Activated CD8-positive, alpha-beta memory T cell treated with anti-CD3 and anti-CD28 coated beads, Interleukin-2, amount 10 ng/mL, durations not matched to agents 7 days and 5 days (primary cell): ENCODE data around the gene FGF12. TPM values are rescaled to one million over a fixed set of nuclear protein-coding genes. Genes with fewer than 3 reads are reported as not detected.
"Not testable (repeated sequence)": the region's sequence is repeated elsewhere in the genome, so short reads cannot be mapped to it uniquely, and the experiment has no call there.

Experiments
- ATAC-seq: fragments of 150-1000 bp; cut with Tn5 transposase; one replicate; pipeline ENCODE4 v1.10.0; 2021; ENCODE audit warnings: moderate library complexity
- CTCF ChIA-PET: fragments of 350-600 bp; sonication (Branson Sonifier 250); formaldehyde crosslinking; loops from one replicate; lab custom pipeline; 2021; ENCODE audit warnings: antibody characterized with exemption; lab: Charles Lee
- DNase-seq: peaks from one replicate; pipeline ENCODE4 v3.0.0-alpha.2; 2020
- H3K27ac Mint-ChIP-seq: one replicate; pipeline ENCODE4 v1.8.0; 2021; ENCODE audit warnings: mild to moderate bottlenecking, mixed read lengths
- H3K27me3 Mint-ChIP-seq: one replicate; pipeline ENCODE4 v1.8.0; 2021; ENCODE audit warnings: mixed read lengths
- H3K36me3 Mint-ChIP-seq: one replicate; pipeline ENCODE4 v1.8.0; 2021; ENCODE audit warnings: mild to moderate bottlenecking, mixed read lengths
- H3K4me1 Mint-ChIP-seq: one replicate; pipeline ENCODE4 v1.8.0; 2021; ENCODE audit warnings: mixed read lengths
- H3K4me3 Mint-ChIP-seq: one replicate; pipeline ENCODE4 v1.8.0; 2021; ENCODE audit warnings: mild to moderate bottlenecking, moderate library complexity, mixed read lengths
- H3K9me3 Mint-ChIP-seq: one replicate; pipeline ENCODE4 v1.8.0; 2022; ENCODE audit warnings: low read depth, mixed read lengths
- total RNA-seq, 2 experiments: library from RNA; stranded (reverse); gene quantifications; one replicate each; pipeline ENCODE4 v1.2.3, GENCODE V29; 2021

Gene FGF12
- total RNA-seq, result not detected

DNA sequence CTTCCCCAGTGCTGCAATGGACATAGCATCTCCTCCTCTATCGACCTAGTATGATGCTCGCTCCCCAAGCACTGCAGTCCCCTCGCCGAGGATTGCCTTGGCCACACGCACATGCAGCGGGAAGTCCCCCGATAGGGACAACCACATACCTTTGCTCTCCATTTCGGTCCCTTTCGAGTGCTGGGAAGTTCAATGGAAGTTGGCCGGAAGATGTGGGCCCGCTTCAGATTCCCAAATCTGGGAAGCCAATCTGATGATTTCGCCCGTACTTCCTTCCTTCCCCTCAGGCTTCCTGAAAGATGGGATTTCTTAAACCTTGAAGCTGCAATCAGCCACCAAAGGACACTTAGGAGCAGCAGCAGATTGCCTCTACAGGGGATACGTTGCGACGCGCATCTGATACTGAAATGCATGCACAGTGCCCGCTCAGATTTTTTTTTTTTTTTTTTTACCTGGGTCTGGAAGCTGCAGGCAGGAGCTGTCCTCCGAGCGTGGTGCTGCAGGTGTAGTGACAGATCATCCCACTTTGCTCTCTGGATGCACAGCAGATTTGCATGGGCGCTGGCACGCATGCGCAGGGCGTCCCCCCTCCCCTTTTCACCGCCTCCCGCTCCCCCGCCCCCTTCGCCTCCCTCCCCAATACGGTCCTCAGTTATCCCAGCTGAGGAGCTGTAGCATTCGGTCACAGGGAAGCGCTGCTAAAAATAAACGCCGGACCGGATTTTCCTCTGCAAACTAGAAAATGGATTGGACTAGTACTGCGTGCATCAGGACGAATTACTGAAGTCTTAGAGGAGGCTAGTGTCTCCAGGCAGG is at the start of gene FGF12:
Gene FGF12 (minus strand): TSS at position 510 of the 816 bp plus-strand sequence.
- Mint-ChIP-seq H3K4me1 (no peaks in the 10 kb centered on the region), H3K27me3 (peaks cover 12% of the 10 kb centered on the region), H3K36me3 (no peaks in the 10 kb centered on the region), H3K9me3 (no peaks in the 10 kb centered on the region), H3K27ac (no peak within 1 kb of the TSS), H3K4me3 (no peak within 1 kb of the TSS)
- ATAC-seq (no peak), DNase-seq (no peak)
- CTCF ChIA-PET, result no interaction called here

DNA sequence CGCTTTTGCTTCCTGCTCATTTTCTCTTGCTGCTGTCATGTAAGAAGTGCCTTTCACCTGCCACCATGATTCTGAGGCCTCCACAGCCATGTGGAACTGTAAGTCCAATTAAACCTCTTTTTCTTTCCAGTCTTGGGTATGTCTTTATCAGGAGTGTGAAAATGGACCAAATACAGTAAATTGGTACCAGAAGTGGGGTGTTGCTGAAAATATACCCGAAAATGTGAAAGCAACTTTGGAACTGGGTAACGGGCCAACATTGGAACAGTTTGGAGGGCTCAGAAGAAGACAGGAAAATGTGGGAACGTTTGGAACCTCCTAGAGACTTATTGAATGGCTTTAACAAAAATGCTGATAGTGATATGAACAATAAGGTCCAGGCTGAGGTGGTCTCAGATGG is 47.0 kb upstream of the FGF12 start:
- H3K27me3 Mint-ChIP-seq, ATAC-seq, H3K36me3 Mint-ChIP-seq, CTCF ChIA-PET, H3K4me1 Mint-ChIP-seq, H3K27ac Mint-ChIP-seq, DNase-seq, H3K4me3 Mint-ChIP-seq, H3K9me3 Mint-ChIP-seq: not testable (repeated sequence)

DNA sequence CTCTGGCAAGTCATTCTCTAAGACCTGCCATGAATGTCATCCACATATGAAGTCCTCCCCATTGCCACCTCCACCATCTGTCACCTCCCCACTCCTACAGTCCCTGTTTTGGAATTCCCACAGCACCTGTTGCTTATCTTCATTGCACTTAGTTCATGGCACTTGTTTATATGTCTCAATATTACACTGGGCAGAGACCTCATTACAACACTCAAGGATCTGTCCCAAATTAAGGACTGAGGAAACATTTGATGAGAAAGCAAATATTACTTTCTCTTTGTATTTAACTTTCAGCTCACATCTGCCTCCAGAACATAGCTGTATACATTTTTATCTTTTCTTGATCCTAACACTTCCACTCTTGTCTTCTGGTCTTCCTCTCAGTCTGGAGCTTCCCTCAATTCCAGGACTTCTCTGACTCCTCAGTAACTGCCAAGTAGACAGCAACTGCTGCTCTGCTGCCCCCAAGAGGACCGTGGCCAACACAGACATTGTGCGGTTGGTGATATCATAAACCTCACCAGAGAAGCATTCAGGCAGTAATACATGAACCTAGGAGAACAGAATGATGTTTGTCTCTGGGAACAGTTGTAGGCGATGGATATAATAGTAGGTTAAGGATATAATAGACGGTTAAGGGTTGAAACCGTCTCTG is 45.0 kb upstream of the FGF12 start:
- Mint-ChIP-seq H3K4me1 (no peaks in the 10 kb centered on the region), H3K27ac (no peak overlapping the region), H3K9me3 (peaks cover 9% of the 10 kb centered on the region), H3K36me3 (peaks cover 2% of the 10 kb centered on the region), H3K4me3 (no peak overlapping the region), H3K27me3 (no peaks in the 10 kb centered on the region)
- ATAC-seq, result no peak
- no peak for DNase-seq
- CTCF ChIA-PET, result no interaction called here

DNA sequence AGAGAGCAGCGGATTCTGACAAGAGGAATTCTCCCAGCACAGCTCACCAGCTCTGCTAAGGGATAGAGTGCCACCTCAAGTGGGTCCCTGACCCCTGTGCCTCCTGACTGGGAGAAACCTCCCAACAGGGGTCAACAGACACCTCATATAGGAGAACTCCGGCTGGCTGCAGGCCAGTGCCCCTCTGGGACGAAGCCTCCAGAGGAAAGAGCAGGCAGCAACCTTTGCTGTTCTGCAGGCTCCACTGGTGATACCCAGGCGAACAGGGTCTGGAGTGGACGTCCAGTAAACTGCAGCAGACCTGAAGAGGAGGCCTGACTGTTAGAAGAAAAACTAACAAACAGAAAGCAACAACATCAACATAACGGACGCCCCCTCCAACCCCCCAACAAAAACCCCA is 31.3 kb upstream of the FGF12 start:
- H3K27ac Mint-ChIP-seq, result no peak overlapping the region
- H3K27me3 Mint-ChIP-seq, result no peaks in the 10 kb centered on the region
- no peaks in the 10 kb centered on the region for H3K36me3 Mint-ChIP-seq
- no peak overlapping the region for H3K4me3 Mint-ChIP-seq
- CTCF ChIA-PET, result no interaction called here
- H3K4me1 Mint-ChIP-seq, result no peaks in the 10 kb centered on the region
- DNase-seq (no peak), ATAC-seq (no peak)
- H3K9me3 Mint-ChIP-seq, result no peaks in the 10 kb centered on the region

DNA sequence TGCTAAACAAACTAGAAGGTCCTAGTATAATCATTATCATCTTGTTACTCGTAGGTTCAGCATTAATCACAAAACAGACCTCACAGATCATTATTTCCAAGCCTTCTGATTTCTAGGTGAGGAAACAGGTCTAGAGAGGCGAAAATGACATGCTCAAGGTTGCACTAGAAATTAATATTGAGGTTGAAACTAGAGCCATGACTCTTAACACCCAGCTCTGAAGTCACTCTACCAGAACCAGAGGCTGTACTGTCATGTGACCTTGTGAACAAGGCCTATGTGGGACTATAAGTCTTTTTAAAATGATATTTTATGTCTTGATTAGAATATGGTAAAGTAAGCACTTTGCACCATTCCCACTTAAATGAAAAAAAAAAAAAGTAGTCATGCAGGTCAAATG is 23.8 kb upstream of the FGF12 start:
- DNase-seq (no peak), ATAC-seq (no peak)
- Mint-ChIP-seq H3K27me3 (peaks cover 2% of the 10 kb centered on the region), H3K9me3 (no peaks in the 10 kb centered on the region), H3K27ac (no peak overlapping the region), H3K36me3 (no peaks in the 10 kb centered on the region), H3K4me1 (no peaks in the 10 kb centered on the region), H3K4me3 (no peak overlapping the region)
- CTCF ChIA-PET, result no interaction called here

DNA sequence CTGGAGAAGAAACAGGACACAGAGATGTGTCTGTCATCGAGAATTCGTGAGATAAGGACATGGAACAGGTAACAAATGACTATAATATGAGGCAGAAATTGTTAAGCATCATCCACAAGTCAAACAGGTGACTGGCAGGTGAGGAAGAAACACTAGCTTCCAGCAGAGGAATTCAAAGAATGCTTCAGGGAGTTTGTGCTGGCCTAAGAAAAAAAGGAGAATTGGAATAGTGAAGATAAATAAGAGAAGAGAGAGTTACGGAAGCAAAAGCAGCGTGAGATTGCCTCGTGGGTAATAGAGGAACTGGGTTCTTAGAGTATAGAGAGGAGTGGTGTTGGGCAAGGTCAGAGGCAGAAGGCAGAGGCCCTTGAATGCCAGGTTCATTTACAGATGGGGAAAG is 22.9 kb upstream of the FGF12 start:
- no peak for ATAC-seq
- H3K4me3 Mint-ChIP-seq, result no peak overlapping the region
- CTCF ChIA-PET, result interaction anchor here (0.7 kb wide), 1 partner anchor 336 kb away, joined by 5 read pairs; no protein-coding TSS in a partner anchor
- no peaks in the 10 kb centered on the region for H3K36me3 Mint-ChIP-seq
- no peak overlapping the region for H3K27ac Mint-ChIP-seq
- DNase-seq, result no peak
- H3K9me3 Mint-ChIP-seq, result no peaks in the 10 kb centered on the region
- H3K27me3 Mint-ChIP-seq, result peaks cover 2% of the 10 kb centered on the region
- no peaks in the 10 kb centered on the region for H3K4me1 Mint-ChIP-seq

DNA sequence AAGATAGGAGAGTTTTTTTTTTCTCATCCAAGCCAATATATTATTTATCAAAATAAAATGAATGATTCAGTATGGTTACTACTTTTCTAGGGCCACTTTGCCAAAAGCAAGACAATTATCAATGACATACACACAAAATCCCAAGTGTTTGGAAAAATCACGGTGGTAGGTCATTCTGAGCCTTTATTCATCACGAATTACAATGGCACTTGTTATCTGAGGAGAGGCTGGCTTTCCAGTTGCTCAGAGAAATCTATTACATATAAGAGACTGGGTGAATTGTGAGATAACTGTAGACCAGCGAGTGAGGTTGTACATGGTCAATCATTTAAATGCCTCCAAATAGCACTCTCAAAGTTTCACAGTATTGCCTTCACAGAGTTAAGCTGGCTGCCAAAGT is 20.4 kb upstream of the FGF12 start:
- CTCF ChIA-PET, result no interaction called here
- no peak overlapping the region for H3K27ac Mint-ChIP-seq
- ATAC-seq (no peak), DNase-seq (no peak)
- H3K36me3 Mint-ChIP-seq, result no peaks in the 10 kb centered on the region
- no peak overlapping the region for H3K4me3 Mint-ChIP-seq
- peaks cover 2% of the 10 kb centered on the region for H3K27me3 Mint-ChIP-seq
- H3K9me3 Mint-ChIP-seq, result peaks cover 2% of the 10 kb centered on the region
- H3K4me1 Mint-ChIP-seq, result no peaks in the 10 kb centered on the region

DNA sequence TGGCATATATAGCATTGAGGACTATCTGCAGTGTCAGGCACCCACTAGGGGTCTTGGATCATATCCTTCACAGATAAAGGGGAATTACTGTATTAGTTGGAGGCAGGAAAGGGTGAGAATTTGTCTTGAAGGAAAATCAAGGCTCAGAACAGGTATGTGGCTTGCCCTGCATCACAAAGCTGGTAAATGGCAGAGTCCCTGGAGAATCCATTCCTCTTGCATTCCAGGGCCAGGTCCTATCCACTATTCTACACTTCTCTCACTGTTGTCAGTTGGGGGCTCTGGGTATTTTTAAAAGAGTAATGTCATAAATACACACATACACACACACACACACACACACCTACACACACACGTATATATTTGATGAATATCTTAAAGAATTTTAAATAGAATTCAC is 19.8 kb upstream of the FGF12 start:
- H3K27ac Mint-ChIP-seq, result no peak overlapping the region
- no peak overlapping the region for H3K4me3 Mint-ChIP-seq
- DNase-seq (no peak), ATAC-seq (no peak)
- H3K4me1 Mint-ChIP-seq, result no peaks in the 10 kb centered on the region
- peaks cover 2% of the 10 kb centered on the region for H3K9me3 Mint-ChIP-seq
- no peaks in the 10 kb centered on the region for H3K36me3 Mint-ChIP-seq
- peaks cover 2% of the 10 kb centered on the region for H3K27me3 Mint-ChIP-seq
- CTCF ChIA-PET, result no interaction called here

DNA sequence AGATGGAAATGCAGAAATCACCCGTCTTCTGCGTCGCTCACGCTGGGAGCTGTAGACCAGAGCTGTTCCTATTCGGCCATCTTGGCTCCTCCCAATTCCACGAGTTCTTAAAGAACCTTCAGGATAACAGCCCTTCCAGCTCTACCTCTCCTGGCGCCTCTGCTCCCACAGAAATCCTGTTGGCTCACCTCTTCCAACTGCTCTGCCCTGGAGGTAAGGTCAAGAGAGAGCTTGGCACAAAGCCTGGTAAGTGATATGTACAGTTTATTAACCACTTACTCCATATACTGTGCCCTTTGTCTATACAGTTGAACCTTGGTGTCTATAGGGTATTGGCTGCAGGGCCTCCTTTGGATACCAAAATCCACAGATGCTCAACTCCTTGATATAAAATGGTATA is 17.8 kb upstream of the FGF12 start:
- no peaks in the 10 kb centered on the region for H3K36me3 Mint-ChIP-seq
- no peaks in the 10 kb centered on the region for H3K4me1 Mint-ChIP-seq
- CTCF ChIA-PET, result no interaction called here
- H3K4me3 Mint-ChIP-seq, result no peak overlapping the region
- no peaks in the 10 kb centered on the region for H3K27me3 Mint-ChIP-seq
- no peak overlapping the region for H3K27ac Mint-ChIP-seq
- no peak for ATAC-seq
- no peak for DNase-seq
- H3K9me3 Mint-ChIP-seq, result peaks cover 2% of the 10 kb centered on the region

DNA sequence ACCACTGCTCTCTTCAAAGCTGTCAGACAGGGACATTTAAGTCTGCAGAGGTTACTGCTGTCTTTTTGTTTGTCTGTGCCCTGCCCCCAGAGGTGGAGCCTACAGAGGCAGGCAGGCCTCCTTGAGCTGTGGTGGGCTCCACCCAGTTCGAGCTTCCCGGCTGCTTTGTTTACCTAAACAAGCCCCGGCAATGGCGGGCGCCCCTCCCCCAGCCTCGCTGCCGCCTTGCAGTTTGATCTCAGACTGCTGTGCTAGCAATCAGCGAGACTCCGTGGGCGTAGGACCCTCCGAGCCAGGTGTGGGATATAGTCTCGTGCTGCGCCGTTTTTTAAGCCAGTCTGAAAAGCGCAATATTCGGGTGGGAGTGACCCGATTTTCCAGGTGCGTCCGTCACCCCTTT is 17.3 kb upstream of the FGF12 start:
- ATAC-seq, H3K27me3 Mint-ChIP-seq, H3K9me3 Mint-ChIP-seq, DNase-seq, H3K4me1 Mint-ChIP-seq, H3K36me3 Mint-ChIP-seq, H3K4me3 Mint-ChIP-seq, CTCF ChIA-PET, H3K27ac Mint-ChIP-seq: not testable (repeated sequence)

DNA sequence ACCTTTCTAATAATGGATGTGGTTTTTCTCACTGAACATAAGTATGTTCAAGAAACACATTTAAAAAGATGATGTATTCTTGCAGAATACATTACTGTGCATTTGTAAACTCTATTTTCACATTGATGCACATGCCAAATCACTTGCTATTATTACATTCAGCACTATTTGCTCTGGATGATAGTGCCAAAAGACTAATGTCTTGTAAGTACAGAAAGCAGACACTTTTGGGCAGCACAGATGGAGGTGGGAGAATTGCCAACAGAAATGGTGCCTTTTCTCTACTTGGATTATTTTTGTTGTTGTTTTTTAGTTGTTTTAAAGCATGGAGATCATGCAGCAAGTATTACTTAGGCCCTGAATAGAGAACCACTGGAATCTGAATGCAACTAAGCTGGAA is 10.2 kb upstream of the FGF12 start:
- no peak for ATAC-seq
- Mint-ChIP-seq H3K27ac (no peak overlapping the region), H3K4me1 (no peaks in the 10 kb centered on the region), H3K4me3 (no peak overlapping the region), H3K9me3 (no peaks in the 10 kb centered on the region), H3K36me3 (no peaks in the 10 kb centered on the region), H3K27me3 (no peaks in the 10 kb centered on the region)
- CTCF ChIA-PET, result no interaction called here
- no peak for DNase-seq

DNA sequence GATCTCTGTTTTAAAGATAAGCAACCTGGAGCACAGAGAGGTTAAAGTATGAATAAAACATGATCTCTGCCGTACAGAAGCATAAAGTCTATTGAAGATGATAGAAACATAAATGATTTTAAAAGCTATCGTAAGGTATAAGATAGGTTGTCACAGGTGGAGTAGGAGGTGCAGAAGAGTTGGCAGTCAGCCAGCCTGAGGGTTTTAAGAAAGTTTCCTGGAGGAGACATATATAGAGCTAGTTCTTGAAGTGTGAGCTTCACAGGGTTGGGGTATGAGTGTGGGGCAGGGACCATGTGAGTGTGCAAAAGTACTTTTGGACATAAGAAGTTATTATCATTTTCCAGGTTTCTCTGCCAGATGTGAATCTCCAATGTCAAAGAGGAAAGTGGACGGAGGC is 3.9 kb upstream of the FGF12 start:
- no peaks in the 10 kb centered on the region for H3K4me1 Mint-ChIP-seq
- no peak overlapping the region for H3K4me3 Mint-ChIP-seq
- H3K9me3 Mint-ChIP-seq, result no peaks in the 10 kb centered on the region
- ATAC-seq, result no peak
- no peak for DNase-seq
- CTCF ChIA-PET, result no interaction called here
- H3K27ac Mint-ChIP-seq, result no peak overlapping the region
- no peaks in the 10 kb centered on the region for H3K36me3 Mint-ChIP-seq
- H3K27me3 Mint-ChIP-seq, result peaks cover 10% of the 10 kb centered on the region

DNA sequence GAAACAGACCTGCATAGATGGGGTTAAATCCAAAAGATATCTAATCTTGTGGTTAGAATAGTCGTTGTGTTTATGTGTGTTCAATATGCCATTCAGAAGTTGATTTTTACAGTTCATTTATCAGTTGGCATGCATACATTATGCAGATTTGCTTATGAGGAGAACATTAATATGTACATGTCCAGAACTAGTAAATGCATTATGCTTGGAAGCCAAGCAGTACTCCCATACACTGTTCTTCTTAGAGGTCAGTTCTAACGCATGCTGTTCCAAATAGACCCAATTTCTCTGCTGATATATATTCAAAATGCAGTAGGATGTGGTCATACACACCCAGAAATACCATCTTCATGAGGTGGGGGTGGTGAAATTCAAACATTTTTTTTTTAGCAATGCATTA is 956 bp downstream of the FGF12 start:
- Mint-ChIP-seq H3K9me3 (no peaks in the 10 kb centered on the region), H3K4me3 (no peak overlapping the region), H3K27ac (no peak overlapping the region), H3K4me1 (no peaks in the 10 kb centered on the region), H3K27me3 (peaks cover 12% of the 10 kb centered on the region), H3K36me3 (no peaks in the 10 kb centered on the region)
- CTCF ChIA-PET, result no interaction called here
- no peak for ATAC-seq
- DNase-seq, result no peak

DNA sequence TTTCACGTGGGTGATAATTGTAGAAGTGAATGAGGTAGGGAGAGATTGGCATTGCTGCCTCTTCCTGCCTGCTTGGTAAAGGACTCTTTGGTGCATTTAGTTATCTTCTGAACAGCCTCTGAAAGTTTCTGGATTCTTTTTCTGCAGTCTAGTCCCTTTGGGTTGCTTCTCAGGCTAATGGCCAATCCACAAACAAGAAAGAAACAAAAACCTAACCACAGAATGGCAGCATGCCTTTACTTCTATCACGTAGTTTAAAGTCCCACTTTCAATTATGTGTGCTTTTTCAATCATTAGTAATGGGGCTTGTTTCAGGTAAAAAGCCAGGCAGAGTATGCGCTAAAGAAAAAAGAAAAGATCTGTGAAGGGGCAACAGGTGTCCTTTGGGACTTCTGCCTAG is 7.4 kb downstream of the FGF12 start:
- no peaks in the 10 kb centered on the region for H3K27me3 Mint-ChIP-seq
- no peaks in the 10 kb centered on the region for H3K4me1 Mint-ChIP-seq
- CTCF ChIA-PET, result no interaction called here
- no peak overlapping the region for H3K4me3 Mint-ChIP-seq
- no peaks in the 10 kb centered on the region for H3K9me3 Mint-ChIP-seq
- no peak overlapping the region for H3K27ac Mint-ChIP-seq
- no peak for DNase-seq
- ATAC-seq, result no peak
- H3K36me3 Mint-ChIP-seq, result no peaks in the 10 kb centered on the region
